Measurements from ENCODE around the gene LYST.
"Not testable (repeated sequence)": the region's sequence is repeated elsewhere in the genome, so short reads cannot be mapped to it uniquely, and the experiment has no call there.

Gene LYST

GRCh38 chr1:235625831-235626230 lies 240.9 kb downstream of the LYST start:
- DNase-seq, result no peak

- no peak for DNase-seq
These were observed 241.4 kb downstream of the LYST start for GRCh38 chr1:235625340-235625739.

GRCh38 chr1:235624721-235625333 lies 241.9 kb downstream of the LYST start:
- no peak for DNase-seq

- no peak for DNase-seq
These were observed 243.5 kb downstream of the LYST start for GRCh38 chr1:235622936-235623779.

- not testable (repeated sequence) for DNase-seq
These were observed 247.6 kb downstream of the LYST start for GRCh38 chr1:235619149-235619548.

GRCh38 chr1:235617808-235618207 lies 248.9 kb downstream of the LYST start:
- no peak for DNase-seq

GRCh38 chr1:235617140-235617539 lies 249.6 kb downstream of the LYST start:
- DNase-seq, result no peak

- DNase-seq, result no peak
These were observed 252.2 kb downstream of the LYST start for GRCh38 chr1:235614442-235614954.

- no peak for DNase-seq
These were observed 253.1 kb downstream of the LYST start for GRCh38 chr1:235613602-235614001.

GRCh38 chr1:235612761-235613160 lies 253.9 kb downstream of the LYST start:
- no peak for DNase-seq

All from NCI-H1417 treated with DMSO at 0.1 percent for 48 hours (cell line).